Right hindlimb (tissue), 1 donor: Measurements from ENCODE around the gene KLK15.
"Not testable (repeated sequence)": the region's sequence is repeated elsewhere in the genome, so short reads cannot be mapped to it uniquely, and the experiment has no call there.

Experiments
- DNase-seq: peaks from one replicate; pipeline ENCODE4 v3.0.0-alpha.2; 2018

Gene KLK15

DNA sequence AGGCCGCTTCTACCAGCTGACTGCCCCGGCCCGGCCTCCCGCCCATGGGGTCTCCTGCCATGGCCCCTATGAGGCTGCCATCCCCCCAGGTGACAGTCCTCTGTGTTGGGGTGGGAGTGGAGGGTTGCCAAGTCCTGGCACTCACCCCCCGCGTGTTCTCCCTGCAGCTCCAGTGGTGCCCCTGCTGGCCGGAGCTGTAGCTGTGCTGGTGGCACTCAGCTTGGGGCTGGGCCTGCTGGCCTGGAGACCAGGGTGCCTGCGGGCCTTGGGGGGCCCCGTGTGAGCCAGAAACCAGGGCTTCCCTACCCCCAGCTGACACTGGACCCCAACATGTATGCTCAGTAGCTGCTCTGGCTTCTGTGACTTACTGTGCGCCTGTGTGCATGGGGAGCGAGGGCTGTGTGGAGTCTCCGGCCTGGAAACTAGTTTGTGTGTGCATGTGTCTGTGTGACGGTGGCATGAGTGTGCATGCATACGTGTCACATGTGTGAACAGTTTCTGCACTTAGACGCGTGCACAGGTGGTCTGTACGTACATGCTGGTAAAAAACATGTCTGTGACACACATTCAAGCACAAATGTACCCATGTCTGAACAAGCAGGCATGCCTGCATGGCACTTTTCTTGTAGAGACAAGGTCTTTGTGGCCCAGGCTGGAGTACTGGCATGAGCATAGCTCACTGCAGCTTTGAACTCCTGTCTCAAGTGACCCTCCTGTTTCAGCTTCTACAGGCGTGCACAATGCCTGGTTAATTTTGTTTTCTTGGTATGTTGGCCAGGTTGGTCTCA lies 38.3 kb downstream of the KLK15 start:
- no peak for DNase-seq

DNA sequence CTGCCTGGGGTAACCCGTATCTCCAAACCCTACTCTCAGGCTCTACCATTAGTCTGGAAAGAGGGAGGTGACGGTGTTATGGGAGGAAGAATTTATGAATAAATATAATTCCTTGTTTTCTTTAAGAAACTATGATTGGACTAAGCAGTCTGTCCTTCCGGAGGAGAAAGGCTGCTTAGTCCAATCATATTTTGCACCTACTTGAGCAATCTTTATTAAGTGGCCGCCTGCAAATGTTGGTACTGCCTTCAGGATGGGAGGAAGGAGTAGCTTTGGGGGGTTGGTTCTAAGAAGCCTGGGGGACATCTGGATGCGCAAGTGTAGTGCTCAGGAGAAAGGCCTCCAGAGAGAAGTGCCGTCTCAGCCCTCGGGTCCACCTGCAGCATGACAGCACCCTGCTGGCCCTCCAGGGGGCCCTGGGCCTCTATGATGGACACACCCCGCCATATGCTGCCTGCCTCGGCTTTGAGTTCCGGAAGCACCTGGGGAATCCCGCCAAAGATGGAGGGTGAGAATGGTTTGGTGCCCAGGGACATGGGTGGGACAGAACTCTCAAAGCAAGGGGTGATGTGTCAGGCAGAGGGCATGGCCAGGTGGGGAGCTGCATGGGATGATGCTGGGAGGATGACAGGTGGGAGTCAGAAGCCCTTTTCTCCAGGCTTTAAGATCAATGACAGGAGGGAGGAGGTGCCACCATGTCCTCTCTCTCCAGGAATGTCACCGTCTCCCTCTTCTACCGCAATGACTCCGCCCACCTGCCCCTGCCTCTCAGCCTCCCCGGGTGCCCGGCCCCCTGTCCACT lies 39.1 kb downstream of the KLK15 start:
- DNase-seq: no peak

DNA sequence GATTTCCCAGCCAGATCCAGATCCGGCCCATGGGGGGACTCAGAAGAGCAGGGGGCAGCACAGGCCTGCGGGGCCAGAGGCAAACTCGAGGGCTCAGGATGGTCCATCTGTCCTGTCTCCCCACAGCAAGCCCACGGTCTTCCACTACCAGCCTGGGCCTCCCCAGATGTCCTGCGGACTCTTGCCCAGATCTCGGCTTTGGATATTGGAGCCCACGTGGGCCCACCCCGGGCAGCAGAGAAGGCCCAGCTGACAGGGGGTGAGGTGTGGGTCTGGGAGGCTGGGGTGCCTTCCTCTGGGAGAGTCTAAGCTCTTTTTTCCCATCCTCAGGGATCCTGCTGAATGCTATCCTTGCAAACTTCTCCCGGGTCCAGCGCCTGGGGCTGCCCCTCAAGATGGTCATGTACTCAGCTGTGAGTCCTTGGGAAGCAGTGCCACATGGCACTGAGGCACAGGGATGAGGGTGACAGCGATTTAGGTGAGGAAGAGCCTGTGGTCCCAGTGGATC lies 39.8 kb downstream of the KLK15 start:
- DNase-seq: no peak

DNA sequence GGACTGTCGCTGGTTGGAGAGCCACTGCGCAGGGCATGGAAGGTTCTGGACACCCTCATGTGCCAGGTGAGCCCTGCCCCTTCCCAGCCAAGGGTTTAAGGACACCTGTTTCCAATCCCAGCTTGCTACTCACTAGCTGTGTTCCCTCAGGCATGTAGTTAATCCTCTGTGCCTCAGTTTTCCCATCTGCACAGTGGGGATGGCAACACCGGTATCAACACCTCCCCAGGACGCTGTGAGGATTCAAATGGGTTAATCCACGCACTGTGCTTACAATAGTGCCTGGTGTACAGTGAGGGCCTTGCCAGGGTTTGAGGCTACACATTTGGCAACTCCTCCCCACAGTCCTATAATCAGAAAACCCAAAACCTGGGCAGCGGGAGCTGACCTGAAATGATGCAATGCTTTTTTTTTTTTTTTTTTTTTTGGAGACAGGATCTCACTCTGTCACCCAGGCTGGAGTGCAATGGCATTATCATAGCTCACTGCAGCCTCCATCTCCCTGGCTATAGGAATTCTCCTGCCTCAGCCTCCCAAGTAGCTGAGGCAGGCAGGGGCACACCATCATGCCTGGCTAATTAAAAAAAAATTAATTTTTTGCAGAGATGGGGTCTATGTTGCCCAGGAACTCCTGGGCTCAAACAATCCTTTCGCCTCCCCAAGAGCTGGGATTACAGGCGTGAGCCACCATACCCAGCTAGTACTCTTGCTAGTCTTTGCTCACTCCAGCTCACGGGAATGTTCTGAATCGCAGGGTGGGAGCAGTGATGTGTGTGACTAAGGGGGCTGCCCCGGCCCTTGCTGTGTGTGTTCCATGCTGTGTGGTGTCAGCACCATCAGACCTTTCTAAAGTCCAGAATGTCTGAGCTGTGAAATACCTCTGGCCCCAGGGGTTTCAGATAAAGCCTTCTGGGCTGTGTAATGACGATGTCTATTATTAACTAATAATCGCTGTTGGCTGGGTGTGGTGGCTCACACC lies 40.8 kb downstream of the KLK15 start:
- DNase-seq: no peak

DNA sequence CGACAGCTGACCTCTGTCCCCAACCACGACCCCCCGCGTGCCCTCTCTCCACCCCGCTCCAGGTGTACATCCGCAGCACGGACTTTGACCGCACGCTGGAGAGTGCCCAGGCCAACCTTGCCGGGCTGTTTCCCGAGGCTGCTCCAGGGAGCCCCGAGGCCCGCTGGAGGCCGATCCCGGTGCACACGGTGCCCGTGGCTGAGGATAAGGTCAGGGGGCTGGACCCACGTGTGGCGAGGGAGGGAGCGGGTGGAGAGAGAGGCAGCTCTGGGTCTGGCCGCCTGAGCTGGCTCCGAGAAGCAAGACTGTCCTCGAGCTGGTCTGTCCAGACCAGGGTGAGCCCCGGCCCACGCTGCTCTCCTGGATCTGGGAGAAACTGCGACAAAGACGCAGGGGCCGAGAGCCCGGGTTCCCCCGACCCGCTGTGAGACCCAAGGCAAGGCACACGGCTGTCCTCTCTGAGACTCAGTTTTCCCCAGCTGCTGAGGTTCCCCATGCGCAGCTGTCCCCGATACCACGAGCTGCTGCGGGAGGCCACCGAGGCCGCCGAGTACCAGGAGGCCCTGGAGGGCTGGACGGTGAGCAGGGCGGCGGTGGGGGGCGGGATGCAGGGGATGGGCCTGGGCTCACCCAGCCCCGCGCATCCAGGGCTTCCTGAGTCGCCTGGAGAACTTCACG lies 41.6 kb downstream of the KLK15 start:
- DNase-seq: no peak

DNA sequence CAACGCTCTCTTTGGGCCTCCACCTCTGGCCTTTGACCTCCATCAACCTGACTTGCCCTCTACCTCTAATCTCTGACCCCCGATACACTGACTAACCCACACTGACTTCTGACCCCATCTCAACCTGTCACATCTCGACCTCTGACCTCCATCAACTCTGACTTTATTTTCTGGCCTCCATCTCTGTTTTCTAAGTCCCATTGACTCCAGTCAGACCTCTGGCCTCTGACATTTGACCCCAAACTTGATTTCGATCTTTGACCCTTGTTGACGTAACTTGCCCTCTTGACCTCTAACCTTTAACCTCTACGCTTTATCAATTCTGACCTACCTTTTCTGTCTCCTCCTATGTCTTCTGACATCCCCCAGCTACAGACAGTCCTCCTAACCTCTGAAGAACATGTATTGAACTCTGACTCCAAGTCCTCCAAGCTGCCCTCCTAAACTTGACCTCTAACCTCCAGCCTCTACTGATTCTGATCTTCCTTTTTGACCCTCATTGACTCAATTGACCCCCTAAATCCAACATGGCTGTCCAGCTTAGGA lies 42.4 kb downstream of the KLK15 start:
- no peak for DNase-seq

DNA sequence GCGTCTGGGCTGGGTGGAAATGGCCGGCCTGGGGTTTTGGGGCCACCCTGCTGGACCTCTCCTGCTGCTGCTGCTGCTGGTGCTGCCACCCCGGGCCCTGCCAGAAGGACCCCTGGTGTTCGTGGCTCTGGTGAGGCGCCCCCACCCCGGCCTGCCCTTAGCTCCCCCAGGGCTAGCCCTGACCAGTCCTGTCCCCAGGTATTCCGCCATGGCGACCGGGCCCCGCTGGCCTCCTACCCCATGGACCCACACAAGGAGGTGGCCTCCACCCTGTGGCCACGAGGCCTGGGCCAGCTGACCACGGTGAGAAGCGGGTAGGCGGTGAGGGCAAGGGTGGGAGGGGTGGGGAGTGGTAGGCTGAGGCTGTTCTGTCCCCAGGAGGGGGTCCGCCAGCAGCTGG lies 43.0 kb downstream of the KLK15 start, which contains the start of gene ACP4:
Gene ACP4 (plus strand): TSS at position 20 of the 400 bp plus-strand sequence. CDS start 0 bp downstream, at position 20.
- no peak for DNase-seq

DNA sequence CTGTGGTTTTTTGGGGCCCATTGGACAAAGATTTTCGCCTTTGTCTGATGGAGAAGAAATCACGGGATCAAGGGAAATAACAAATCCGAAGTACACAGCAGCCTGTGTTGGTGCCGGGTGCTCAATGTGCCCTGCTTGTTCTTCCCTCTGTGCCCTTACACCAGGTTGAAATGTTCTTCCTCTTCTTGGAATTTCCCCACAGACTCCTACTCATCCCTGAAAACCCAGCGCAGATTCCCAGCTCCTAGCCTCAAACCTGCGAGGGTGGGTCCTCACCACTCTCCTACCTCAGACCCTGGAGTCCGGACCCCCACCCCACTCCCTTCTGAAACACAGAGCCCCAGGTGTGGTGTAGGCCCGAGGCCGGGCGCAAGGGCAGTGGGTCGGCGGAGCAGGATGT lies 48.0 kb downstream of the KLK15 start:
- no peak for DNase-seq

DNA sequence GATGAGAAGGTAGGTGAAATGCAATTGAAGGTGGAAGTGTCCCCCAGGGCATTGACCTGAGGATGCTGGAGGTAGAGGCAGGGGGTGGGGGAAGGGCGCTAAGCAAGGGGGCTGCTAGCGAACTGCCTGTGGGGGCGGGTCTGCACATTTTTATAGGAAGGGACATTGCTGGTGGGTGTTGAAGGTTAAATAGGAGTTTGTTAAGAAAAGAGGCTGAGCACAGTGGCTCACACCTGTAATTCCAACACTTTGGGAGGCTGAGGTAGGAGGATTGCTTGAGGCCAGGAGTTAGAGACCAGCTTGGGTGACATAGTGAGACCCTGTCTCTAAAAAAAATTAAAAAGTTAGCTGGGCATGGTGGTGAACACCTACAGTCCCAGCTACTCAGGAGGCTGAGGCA lies 48.7 kb downstream of the KLK15 start:
- DNase-seq: no peak

DNA sequence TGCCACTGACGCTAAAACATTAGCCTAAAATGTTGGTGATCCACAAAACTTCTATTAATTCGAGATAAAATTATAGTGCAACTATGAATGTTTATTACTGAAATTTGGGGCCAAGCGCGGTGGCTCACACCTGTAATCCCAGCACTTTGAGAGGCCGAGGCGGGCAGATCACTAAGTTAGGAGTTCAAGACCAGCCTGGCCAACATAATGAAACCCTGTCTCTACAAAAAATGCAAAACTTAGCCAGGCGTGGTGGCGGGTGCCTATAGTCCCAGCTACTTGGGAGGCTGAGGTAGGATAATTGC lies 49.6 kb downstream of the KLK15 start:
- DNase-seq: not testable (repeated sequence)

DNA sequence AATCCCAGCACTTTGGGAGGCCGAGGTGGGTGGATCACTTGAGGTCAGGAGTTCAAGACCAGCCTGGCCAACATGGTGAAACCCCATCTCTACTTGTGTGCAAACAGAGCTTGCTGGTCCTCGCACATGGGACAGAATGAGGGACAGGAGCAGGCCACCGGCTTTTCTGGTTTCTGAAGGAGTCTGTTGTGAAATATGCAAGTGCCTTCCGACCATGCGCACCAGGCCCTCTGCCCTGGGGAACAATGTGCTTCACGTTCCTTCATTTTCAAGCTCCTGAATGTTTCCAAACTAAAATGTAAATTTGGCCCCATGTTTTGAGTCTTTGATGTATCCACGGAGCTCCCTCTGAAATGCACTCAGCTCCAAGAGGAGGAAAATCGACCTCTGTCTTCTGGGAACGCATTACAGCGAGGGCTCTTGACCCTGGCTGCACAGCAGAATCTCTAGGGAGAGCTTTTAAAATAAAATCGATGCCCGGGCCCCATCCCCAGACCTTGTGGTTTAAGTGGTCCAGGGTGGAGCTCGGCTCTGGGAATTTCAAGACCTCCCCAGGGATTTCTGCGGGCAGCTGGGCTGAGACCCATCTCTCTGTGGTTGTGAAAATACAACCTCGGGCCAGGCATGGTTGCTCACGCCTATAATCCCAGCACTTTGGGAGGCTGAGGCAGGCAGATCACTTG lies 52.5 kb downstream of the KLK15 start:
- no peak for DNase-seq

DNA sequence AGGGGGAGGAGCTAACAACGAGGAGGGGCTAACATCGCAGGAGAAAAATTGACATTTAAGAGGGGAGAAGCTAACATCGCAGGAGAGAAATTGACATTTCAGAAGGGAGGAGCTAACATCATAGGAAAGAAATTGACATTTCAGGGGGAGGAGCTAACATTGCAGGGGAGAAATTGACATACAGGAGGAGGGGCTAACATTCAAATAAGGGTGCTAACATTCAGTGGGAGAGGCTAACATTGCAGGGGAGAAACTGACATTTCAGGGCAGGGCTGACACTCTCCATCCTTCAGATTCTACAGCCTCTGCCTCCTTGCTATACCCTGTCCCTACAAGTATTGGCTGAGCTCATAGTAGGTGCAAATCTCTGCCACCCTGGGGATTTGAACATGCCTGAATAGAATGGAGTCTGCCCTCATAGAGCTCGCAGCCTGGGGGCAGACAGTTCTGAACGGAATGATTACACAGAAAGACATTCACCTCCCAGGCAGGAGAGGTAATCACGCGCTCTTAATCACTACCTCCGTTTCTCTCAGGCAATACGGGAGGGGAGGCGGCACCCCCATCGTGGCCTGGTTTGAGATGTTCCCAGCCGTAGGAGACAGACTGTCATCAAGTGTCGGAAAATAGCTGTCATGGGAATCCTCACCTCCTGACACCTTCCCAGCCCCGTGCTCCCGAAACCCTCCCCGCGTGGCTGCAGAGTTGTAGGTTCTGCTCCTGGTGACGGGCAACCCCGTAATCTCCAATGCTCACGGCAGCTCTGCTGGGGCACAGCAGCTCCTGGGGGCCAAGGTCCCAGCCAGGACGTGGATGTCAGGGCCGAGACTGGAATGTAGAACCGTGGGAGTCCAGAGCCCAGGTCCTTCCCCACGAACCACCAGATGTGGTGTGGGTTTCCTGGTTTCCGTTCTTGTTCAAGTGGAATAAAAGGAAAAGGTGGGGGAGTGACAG lies 53.6 kb downstream of the KLK15 start:
- DNase-seq: no peak

DNA sequence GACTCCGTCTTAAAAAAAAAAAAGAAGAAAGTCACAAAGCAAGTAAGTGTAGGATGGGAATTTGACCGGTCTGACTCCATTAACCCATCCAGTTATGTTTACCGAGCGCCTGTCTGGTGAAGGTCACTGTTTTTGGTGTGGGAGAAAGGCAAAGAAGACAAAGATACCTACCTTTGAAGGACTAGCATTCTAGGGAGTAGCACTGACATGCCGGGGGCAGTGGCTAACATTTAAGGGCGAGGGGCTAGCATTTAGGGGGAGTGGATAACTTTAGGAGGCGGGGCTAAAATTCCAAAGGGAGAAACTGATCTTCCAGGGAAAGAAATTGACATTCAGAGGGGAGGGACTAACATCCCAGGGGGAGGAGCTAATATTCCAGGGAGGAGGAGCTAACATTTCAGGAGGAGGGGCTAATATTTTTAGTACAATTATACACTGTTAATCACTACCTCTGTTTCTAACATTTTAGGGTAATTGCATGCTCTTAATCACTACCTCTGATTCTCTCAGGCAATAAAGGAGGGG lies 54.4 kb downstream of the KLK15 start:
- DNase-seq: no peak

DNA sequence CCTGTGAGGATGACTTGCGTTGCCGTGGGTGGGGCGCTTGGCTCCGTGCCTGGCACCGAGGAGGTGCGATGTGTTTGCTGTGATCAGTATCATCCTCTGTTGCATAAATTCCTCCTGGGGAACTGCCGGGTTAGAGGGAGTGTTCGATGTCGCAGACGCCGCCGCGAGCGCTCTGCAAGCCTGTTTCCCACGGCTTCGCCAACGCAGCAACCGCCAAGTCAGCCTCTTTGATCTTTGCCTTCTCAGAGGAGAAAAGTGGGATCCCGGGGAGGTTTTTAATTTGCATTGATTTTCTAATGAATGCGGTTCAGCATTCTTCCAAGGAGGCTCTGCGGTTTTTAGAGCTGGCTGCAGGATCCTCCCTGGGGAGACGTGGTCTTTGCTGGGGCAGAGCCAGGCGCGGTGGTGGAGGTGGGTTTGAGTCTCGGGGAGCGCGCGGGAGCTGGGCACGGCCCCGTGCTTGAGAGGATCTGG lies 55.5 kb downstream of the KLK15 start:
- no peak for DNase-seq

DNA sequence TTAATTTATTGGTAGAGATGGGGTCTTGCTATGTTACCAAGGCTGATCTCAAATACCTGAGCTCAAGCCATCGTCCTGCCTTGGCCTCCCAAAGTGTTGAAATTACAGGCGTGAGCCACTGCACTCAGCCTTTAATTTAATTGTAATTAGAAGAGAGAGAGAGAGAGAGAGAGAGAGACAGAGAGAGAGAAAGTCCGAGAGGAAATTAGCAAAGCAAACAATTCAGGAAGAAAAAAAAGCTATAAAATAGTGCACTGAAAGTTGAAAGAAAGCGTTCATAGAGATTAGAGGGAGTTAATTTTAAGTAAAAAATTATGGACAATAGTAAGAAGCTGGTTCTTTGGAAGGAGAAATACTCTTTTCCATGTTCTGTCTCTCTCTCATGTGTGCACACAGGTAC lies 56.1 kb downstream of the KLK15 start:
- DNase-seq: no peak

DNA sequence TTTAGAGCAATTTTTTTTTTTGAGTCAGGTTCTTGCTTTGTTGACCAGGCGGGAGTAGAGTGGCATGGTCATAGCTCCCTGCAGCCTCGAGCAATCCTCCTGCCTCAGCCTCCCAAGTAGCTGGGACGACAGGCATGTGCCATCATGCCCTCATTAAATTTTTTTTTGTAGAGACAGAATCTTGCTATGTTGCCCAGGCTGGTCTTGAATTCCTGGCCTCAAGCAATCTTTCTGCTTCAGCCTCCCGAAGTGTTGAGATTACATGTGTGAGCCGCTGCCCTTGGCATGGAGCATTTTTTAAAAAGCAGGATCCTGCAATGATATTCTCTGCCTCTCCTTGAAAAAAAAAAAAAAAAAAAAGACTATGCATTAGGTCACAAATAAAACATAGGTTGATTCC lies 57.2 kb downstream of the KLK15 start:
- DNase-seq: no peak
